Body of pancreas (tissue), 4 donors: ENCODE measurements around the gene PDIA4.

ENCODE experiments used
- POLR2A ChIP-seq, 3 donors: fragments of 450-650 bp; IDR thresholded peaks; one replicate each; pipeline ENCODE4 v1.6.1; 2016; ENCODE audit warnings: antibody characterized with exemption in 3 of 3, mild to moderate bottlenecking in 2 of 3
- TF ChIP-seq, protein P1 (sequence below), 7 experiments: fragments of 450-650 bp in 4 of 7; fragments of 200-600 bp in 3 of 7; sonication (generic) in 3 of 7; IDR thresholded peaks; one replicate each; pipeline ENCODE4 v1.5.1; 2016 to 2019; ENCODE audit warnings: antibody characterized with exemption in 7 of 7

DNA sequence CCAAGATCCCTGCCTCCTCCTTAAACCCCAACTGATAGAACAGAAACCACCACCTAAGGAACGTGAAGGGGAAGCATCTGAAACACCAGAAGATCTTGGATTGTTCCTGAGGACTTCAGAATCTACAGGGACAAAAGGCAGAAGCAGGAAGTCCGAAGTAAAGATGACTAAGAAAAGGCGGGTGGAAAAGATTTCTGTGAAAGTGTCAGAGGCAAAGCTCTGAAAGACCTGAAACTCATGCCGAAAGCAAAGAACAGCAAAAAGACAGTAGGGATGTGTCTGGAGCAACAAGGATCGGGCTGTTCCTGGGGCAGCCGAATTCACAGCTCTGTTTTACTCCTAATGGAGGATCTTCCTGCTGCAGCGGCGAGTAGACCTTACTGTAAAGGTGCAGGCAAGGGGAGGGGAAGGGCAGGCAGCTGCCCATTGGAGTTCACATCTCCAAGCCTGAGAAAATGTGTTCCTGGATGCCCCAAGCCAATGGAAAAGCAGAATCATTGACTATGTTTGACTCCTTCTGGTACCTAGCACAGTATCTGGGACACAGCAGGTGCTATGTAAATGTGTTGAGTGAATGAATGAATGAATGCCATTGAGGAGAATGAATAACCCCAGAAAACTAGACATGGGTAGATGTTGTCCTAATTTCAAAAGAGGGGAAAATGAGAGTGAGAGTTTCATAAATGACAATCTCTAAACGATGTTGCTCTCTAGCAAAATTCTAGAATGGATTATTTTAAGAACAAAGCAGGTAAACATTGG is 40.4 kb downstream of the PDIA4 start:
- TF ChIP-seq, protein P1, sequence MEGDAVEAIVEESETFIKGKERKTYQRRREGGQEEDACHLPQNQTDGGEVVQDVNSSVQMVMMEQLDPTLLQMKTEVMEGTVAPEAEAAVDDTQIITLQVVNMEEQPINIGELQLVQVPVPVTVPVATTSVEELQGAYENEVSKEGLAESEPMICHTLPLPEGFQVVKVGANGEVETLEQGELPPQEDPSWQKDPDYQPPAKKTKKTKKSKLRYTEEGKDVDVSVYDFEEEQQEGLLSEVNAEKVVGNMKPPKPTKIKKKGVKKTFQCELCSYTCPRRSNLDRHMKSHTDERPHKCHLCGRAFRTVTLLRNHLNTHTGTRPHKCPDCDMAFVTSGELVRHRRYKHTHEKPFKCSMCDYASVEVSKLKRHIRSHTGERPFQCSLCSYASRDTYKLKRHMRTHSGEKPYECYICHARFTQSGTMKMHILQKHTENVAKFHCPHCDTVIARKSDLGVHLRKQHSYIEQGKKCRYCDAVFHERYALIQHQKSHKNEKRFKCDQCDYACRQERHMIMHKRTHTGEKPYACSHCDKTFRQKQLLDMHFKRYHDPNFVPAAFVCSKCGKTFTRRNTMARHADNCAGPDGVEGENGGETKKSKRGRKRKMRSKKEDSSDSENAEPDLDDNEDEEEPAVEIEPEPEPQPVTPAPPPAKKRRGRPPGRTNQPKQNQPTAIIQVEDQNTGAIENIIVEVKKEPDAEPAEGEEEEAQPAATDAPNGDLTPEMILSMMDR (IDR thresholded peaks at IDR 0.05) = no peak
- peak in 1 of 3 donors; percentile 2 for TF ChIP-seq POLR2A (IDR thresholded peaks at IDR 0.05)
